OCI-M1 (cell line): ENCODE data around the gene MFAP5.
"Not testable (repeated sequence)": the region's sequence is repeated elsewhere in the genome, so short reads cannot be mapped to it uniquely, and the experiment has no call there.

Experiments
- DNase-seq: peaks from one replicate; lab custom pipeline; 2025; lab: John Stamatoyannopoulos, UW

The MFAP5 gene

GRCh38 chr12:8629486-8630033, 33.1 kb downstream of the MFAP5 start:
- DNase-seq: no peak

- DNase-seq: no peak
Measured at GRCh38 chr12:8628731-8629130, 33.9 kb downstream of the MFAP5 start.

- not testable (repeated sequence) for DNase-seq
Measured at GRCh38 chr12:8624750-8625149, 37.9 kb downstream of the MFAP5 start.

GRCh38 chr12:8622646-8623045, 40.0 kb downstream of the MFAP5 start:
- DNase-seq: no peak

GRCh38 chr12:8615206-8615605, 47.4 kb downstream of the MFAP5 start:
- DNase-seq: no peak

GRCh38 chr12:8613881-8614280, 48.7 kb downstream of the MFAP5 start:
- DNase-seq: not testable (repeated sequence)

GRCh38 chr12:8612629-8613028, 50.0 kb downstream of the MFAP5 start, which contains the start of gene AICDA:
AICDA (minus strand) TSS chr12:8612859; CDS start chr12:8612767, 92 bp downstream.
- no peak for DNase-seq

- DNase-seq: peak; percentile 72
Measured at GRCh38 chr12:8609061-8609570, 53.5 kb downstream of the MFAP5 start.

GRCh38 chr12:8606890-8607289, 55.7 kb downstream of the MFAP5 start:
- DNase-seq: no peak

- no peak for DNase-seq
Measured at GRCh38 chr12:8605057-8605456, 57.6 kb downstream of the MFAP5 start.

GRCh38 chr12:8603856-8604255, 58.8 kb downstream of the MFAP5 start:
- peak; percentile 49 for DNase-seq

- no peak for DNase-seq
Measured at GRCh38 chr12:8603286-8603685, 59.3 kb downstream of the MFAP5 start.

GRCh38 chr12:8596561-8596960, 66.1 kb downstream of the MFAP5 start:
- DNase-seq: no peak
